MM.1S (cell line): ENCODE results near the gene SPSB3.

ENCODE experiments used
- DNase-seq: peaks from one replicate; pipeline ENCODE4 v3.0.0-alpha.2; 2015
- H2AFZ ChIP-seq: fragments of 300-600 bp; sonication (generic); 2 replicates; pipeline ENCODE4 v1.6.0; 2016; ENCODE audit warnings: antibody characterized with exemption, low read length
- H3F3A ChIP-seq: fragments of 300-600 bp; sonication (generic); 2 replicates; pipeline ENCODE4 v1.6.1; 2016; ENCODE audit warnings: mild to moderate bottlenecking, antibody characterized with exemption, low read length, moderate library complexity, mixed read lengths; ENCODE audit not compliant: insufficient read depth
- H3K27ac ChIP-seq: fragments of 300-600 bp; sonication (generic); 2 replicates; pipeline ENCODE4 v1.5.1; 2016; ENCODE audit warnings: mild to moderate bottlenecking, low read length
- H3K27me3 ChIP-seq: fragments of 300-600 bp; sonication (generic); replicated peaks from 2 replicates; pipeline ENCODE4 v1.6.0; 2016; ENCODE audit warnings: low read length; ENCODE audit not compliant: insufficient read depth
- H3K36me3 ChIP-seq: fragments of 300-600 bp; sonication (generic); replicated peaks from 2 replicates; pipeline ENCODE4 v1.6.1; 2016; ENCODE audit warnings: mild to moderate bottlenecking, low read length, mixed read lengths; ENCODE audit not compliant: insufficient read depth
- H3K4me1 ChIP-seq: fragments of 300-600 bp; sonication (generic); 2 replicates; pipeline ENCODE4 v1.6.1; 2016; ENCODE audit warnings: low read length, mixed read lengths
- H3K4me2 ChIP-seq: fragments of 300-600 bp; sonication (generic); 2 replicates; pipeline ENCODE4 v1.6.0; 2016; ENCODE audit warnings: low read depth, low read length
- H3K4me3 ChIP-seq: fragments of 300-600 bp; sonication (generic); 2 replicates; pipeline ENCODE4 v1.5.1; 2016; ENCODE audit warnings: low read length, mixed read lengths
- H3K79me2 ChIP-seq: fragments of 300-600 bp; sonication (generic); 2 replicates; pipeline ENCODE4 v1.6.1; 2016; ENCODE audit warnings: mixed run types, low read length, mixed read lengths
- H3K9ac ChIP-seq: fragments of 300-600 bp; sonication (generic); 2 replicates; pipeline ENCODE4 v1.6.1; 2016; ENCODE audit warnings: low read length, mixed read lengths
- H3K9me2 ChIP-seq: fragments of 300-600 bp; sonication (generic); replicated peaks from 2 replicates; pipeline ENCODE4 v1.6.1; 2016; ENCODE audit warnings: mild to moderate bottlenecking, low read length, mixed read lengths; ENCODE audit not compliant: insufficient read depth
- H3K9me3 ChIP-seq: fragments of 300-600 bp; sonication (generic); replicated peaks from 2 replicates; pipeline ENCODE4 v1.6.1; 2016; ENCODE audit warnings: mild to moderate bottlenecking, low read length, mixed read lengths; ENCODE audit not compliant: insufficient read depth
- H4K20me1 ChIP-seq: fragments of 300-600 bp; sonication (generic); 2 replicates; pipeline ENCODE4 v1.6.1; 2016; ENCODE audit warnings: mild to moderate bottlenecking, low read length, moderate library complexity, mixed read lengths; ENCODE audit not compliant: insufficient read depth
- EZH2 ChIP-seq: fragments of 300-600 bp; sonication (generic); optimal IDR thresholded peaks from 2 replicates; pipeline ENCODE3; 2017; ENCODE audit warnings: low read depth, mild to moderate bottlenecking, antibody characterized with exemption, low read length, mixed read lengths
- EZH2phosphoT487 ChIP-seq: fragments of 300-600 bp; sonication (generic); IDR thresholded peaks from 2 replicates; pipeline ENCODE4 v1.6.1; 2018; ENCODE audit warnings: antibody characterized with exemption, low read length
- TF ChIP-seq, protein P1 (sequence below): fragments of 300-600 bp; sonication (generic); IDR thresholded peaks from 2 replicates; pipeline ENCODE4 v1.5.1; 2016; ENCODE audit warnings: antibody characterized with exemption, low read length, mixed read lengths

SPSB3 gene

DNA sequence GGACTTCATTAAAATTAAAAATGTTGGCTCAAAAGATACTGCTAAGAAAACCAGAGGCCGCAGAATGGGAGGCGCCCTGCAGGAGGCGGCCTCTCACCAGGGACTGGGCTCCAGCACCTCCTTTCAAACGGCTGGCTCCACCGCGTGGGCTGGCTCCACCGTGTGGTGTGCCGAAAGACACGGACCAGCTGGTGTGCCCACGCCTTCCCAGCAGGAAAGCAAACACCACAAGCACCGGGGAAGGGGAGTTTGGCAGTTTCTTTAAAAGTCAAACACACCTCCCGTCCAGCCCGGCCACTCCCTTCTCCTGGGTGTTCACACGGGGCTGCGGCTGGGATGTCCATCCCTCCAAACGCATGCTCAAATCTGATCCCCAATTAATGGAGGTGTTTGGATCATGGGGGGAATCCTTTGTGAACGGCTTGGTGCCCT lies 30.4 kb upstream of the SPSB3 start:
- H3K4me1 ChIP-seq, result no peaks in the 10 kb centered on the region
- H3K4me2 ChIP-seq, result no peak overlapping the region
- no peaks in the 10 kb centered on the region for H3K9me2 ChIP-seq
- H3K9ac ChIP-seq, result no peak overlapping the region
- H3K36me3 ChIP-seq, result no peaks in the 10 kb centered on the region
- no peak overlapping the region for H2AFZ ChIP-seq
- H3K27ac ChIP-seq, result no peak overlapping the region
- no peaks in the 10 kb centered on the region for H3K27me3 ChIP-seq
- TF ChIP-seq, protein P1, sequence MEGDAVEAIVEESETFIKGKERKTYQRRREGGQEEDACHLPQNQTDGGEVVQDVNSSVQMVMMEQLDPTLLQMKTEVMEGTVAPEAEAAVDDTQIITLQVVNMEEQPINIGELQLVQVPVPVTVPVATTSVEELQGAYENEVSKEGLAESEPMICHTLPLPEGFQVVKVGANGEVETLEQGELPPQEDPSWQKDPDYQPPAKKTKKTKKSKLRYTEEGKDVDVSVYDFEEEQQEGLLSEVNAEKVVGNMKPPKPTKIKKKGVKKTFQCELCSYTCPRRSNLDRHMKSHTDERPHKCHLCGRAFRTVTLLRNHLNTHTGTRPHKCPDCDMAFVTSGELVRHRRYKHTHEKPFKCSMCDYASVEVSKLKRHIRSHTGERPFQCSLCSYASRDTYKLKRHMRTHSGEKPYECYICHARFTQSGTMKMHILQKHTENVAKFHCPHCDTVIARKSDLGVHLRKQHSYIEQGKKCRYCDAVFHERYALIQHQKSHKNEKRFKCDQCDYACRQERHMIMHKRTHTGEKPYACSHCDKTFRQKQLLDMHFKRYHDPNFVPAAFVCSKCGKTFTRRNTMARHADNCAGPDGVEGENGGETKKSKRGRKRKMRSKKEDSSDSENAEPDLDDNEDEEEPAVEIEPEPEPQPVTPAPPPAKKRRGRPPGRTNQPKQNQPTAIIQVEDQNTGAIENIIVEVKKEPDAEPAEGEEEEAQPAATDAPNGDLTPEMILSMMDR, result no peak
- TF ChIP-seq EZH2phosphoT487 (no peak), EZH2 (no peak)
- no peak for DNase-seq
- H4K20me1 ChIP-seq, result no peaks in the 10 kb centered on the region
- H3K79me2 ChIP-seq, result peaks cover 6% of the 10 kb centered on the region; the same call in 1 of the 2 replicates
- H3K4me3 ChIP-seq, result no peak overlapping the region
- no peaks in the 10 kb centered on the region for H3K9me3 ChIP-seq
- H3F3A ChIP-seq, result no peaks in the 10 kb centered on the region

- Histone ChIP-seq H3K9me3 (no peaks in the 10 kb centered on the region), H3K4me2 (no peak overlapping the region), H3K4me3 (no peak overlapping the region), H3F3A (no peaks in the 10 kb centered on the region), H3K27ac (no peak overlapping the region), H3K36me3 (no peaks in the 10 kb centered on the region), H3K79me2 (peaks cover 6% of the 10 kb centered on the region; the same call in 1 of the 2 replicates), H3K9ac (no peak overlapping the region), H3K4me1 (no peaks in the 10 kb centered on the region), H4K20me1 (no peaks in the 10 kb centered on the region), H3K9me2 (no peaks in the 10 kb centered on the region), H2AFZ (no peak overlapping the region), H3K27me3 (no peaks in the 10 kb centered on the region)
- TF ChIP-seq, protein P1, result no peak
- no peak for DNase-seq
Measured at GRCh38 chr16:1810536-1810935, 28.2 kb upstream of the SPSB3 start.

GRCh38 chr16:1810106-1810505 lies 27.7 kb upstream of the SPSB3 start:
- no peaks in the 10 kb centered on the region for H3K9me3 ChIP-seq
- H3F3A ChIP-seq, result no peaks in the 10 kb centered on the region
- no peak for DNase-seq
- H3K36me3 ChIP-seq, result no peaks in the 10 kb centered on the region
- peaks cover 6% of the 10 kb centered on the region; the same call in 1 of the 2 replicates for H3K79me2 ChIP-seq
- no peaks in the 10 kb centered on the region for H4K20me1 ChIP-seq
- no peak overlapping the region for H3K4me3 ChIP-seq
- H2AFZ ChIP-seq, result no peak overlapping the region
- H3K9me2 ChIP-seq, result no peaks in the 10 kb centered on the region
- no peaks in the 10 kb centered on the region for H3K4me1 ChIP-seq
- no peak for TF ChIP-seq EZH2phosphoT487
- no peak for TF ChIP-seq EZH2
- TF ChIP-seq, protein P1, result no peak
- no peaks in the 10 kb centered on the region for H3K27me3 ChIP-seq
- no peak overlapping the region for H3K9ac ChIP-seq
- H3K27ac ChIP-seq, result no peak overlapping the region
- no peak overlapping the region for H3K4me2 ChIP-seq
